Natural killer cell (primary cell): ENCODE data around the gene SMARCD2. TPM values are rescaled to one million over a fixed set of nuclear protein-coding genes. Genes with fewer than 3 reads are reported as not detected.

Experiments
- ATAC-seq, 3 donors: fragments of 150-1000 bp in 2 of 3; fragments of 200-7000 bp in 1 of 3; cut with Tn5 transposase; 1 replicate in 1 of 3; 2 replicates in 2 of 3; pipeline ENCODE4 v1.10.0; 2021; ENCODE audit warnings: mild to moderate bottlenecking in 2 of 3, moderate library complexity in 2 of 3
- DNase-seq, 2 donors: peaks; one replicate each; pipeline versions ENCODE4 v3.0.0 to v3.0.0-alpha.2; 2013 to 2021; ENCODE audit warnings: mixed read lengths in 1 of 2
- H3K27ac ChIP-seq: one replicate; pipeline ENCODE4 v1.5.1; 2013; ENCODE audit warnings: mild to moderate bottlenecking, low read length
- H3K27me3 ChIP-seq: one replicate; pipeline ENCODE4 v1.6.1; 2013; ENCODE audit warnings: low read length; ENCODE audit not compliant: control insufficient read depth, insufficient read depth
- H3K36me3 ChIP-seq: one replicate; pipeline ENCODE4 v1.6.1; 2013; ENCODE audit warnings: low read length; ENCODE audit not compliant: control insufficient read depth, insufficient read depth
- H3K4me1 ChIP-seq: one replicate; pipeline ENCODE4 v1.6.1; 2013; ENCODE audit warnings: low read length; ENCODE audit not compliant: control insufficient read depth, insufficient read depth
- H3K4me3 ChIP-seq: one replicate; pipeline ENCODE4 v1.5.1; 2013; ENCODE audit warnings: low read length
- H3K9me3 ChIP-seq: one replicate; pipeline ENCODE4 v1.6.1; 2013; ENCODE audit warnings: low read length; ENCODE audit not compliant: control insufficient read depth, insufficient read depth
- H3K27ac Mint-ChIP-seq, 2 donors: one replicate each; pipeline ENCODE4 v1.8.0; 2022; ENCODE audit warnings: mild to moderate bottlenecking in 2 of 2, mixed read lengths in 2 of 2, moderate library complexity in 1 of 2
- H3K27me3 Mint-ChIP-seq, 2 donors: one replicate each; pipeline ENCODE4 v1.8.0; 2022; ENCODE audit warnings: low read depth in 2 of 2, mixed read lengths in 2 of 2
- H3K36me3 Mint-ChIP-seq: one replicate; pipeline ENCODE4 v1.8.0; 2022; ENCODE audit warnings: mixed read lengths
- H3K4me1 Mint-ChIP-seq, 2 donors: one replicate each; pipeline ENCODE4 v1.8.0; 2022; ENCODE audit warnings: mixed read lengths in 2 of 2
- H3K4me3 Mint-ChIP-seq: one replicate; pipeline ENCODE4 v1.8.0; 2022; ENCODE audit warnings: mild to moderate bottlenecking, moderate library complexity, mixed read lengths
- H3K9me3 Mint-ChIP-seq, 2 donors: one replicate each; pipeline ENCODE4 v1.8.0; 2022; ENCODE audit warnings: mixed read lengths in 2 of 2
- CTCF ChIP-seq: fragments of 200-600 bp; IDR thresholded peaks from one replicate; pipeline ENCODE4 v1.8.0; 2022; ENCODE audit warnings: antibody characterized with exemption
- WGBS: methylation state at CpG from one replicate; pipeline ENCODE4 v1.1.7; 2013; ENCODE audit warnings: missing lambda C conversion rate; ENCODE audit not compliant: insufficient coverage; 5-methylcytosine and 5-hydroxymethylcytosine counted together
- intact Hi-C: fragments of 100-400 bp; cut with micrococcal nuclease; formaldehyde crosslinking; loops from one replicate; pipeline ENCODE4 v1.14.2; 2022
- total RNA-seq, 4 donors: library from RNA; stranded (reverse); fragments of 120-200 nt in 1 of 4; gene quantifications; one replicate each; pipeline versions ENCODE4 v1.2.3 to v1.2.4, GENCODE V29; 2013 to 2022

SMARCD2 gene
- total RNA-seq, 3 donors from 2014 or later (not counting 1 experiment from before 2014, with no cell fraction given): 131 to 162 (median 139) TPM

DNA sequence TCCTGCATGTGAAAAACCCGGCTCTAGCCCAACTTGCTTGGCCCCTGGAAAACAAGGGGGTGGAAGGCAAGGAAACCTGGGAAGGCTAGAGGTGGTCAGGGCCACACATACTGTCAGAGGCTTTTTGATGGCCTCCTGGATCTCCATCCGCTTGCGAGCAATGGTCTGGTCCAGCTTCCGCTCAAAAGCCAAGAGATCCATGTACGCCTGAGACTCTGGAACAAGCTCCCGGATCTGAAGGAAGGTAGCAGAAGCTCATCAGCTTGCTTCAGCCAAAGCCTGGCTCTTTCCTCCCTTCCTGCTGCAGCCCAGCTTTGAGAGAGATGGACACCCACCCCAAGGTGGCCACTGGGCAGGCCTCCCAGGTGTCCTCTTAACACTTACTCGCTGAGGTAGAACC, 5.7 kb downstream of the SMARCD2 start:
- no peak overlapping the region for H3K4me3 Mint-ChIP-seq
- ATAC-seq: no peak
- TF ChIP-seq CTCF: no peak
- Histone ChIP-seq H3K4me3 (no peak overlapping the region), H3K36me3 (peaks cover 48% of the 10 kb centered on the region), H3K4me1 (peaks cover 51% of the 10 kb centered on the region), H3K27ac (no peak overlapping the region), H3K27me3 (no peaks in the 10 kb centered on the region), H3K9me3 (no peaks in the 10 kb centered on the region)
- WGBS: 96% methylated on average over 7 of the region's 7 CpGs
- intact Hi-C loops: no loop called here
- H3K9me3 Mint-ChIP-seq: no peaks in the 10 kb centered on the region
- no peak overlapping the region for H3K27ac Mint-ChIP-seq
- H3K27me3 Mint-ChIP-seq: no peaks in the 10 kb centered on the region
- no peaks in the 10 kb centered on the region for H3K36me3 Mint-ChIP-seq
- H3K4me1 Mint-ChIP-seq: peaks cover 27 to 43% of the 10 kb centered on the region in 2 donors
- no peak for DNase-seq

- no peaks in the 10 kb centered on the region for H3K36me3 Mint-ChIP-seq
- peaks cover 45% of the 10 kb centered on the region for H3K4me1 ChIP-seq
- 91% methylated on average over 9 of the region's 9 CpGs for WGBS
Observed at GRCh38 chr17:63835167-63835720, 7.2 kb downstream of the SMARCD2 start.

DNA sequence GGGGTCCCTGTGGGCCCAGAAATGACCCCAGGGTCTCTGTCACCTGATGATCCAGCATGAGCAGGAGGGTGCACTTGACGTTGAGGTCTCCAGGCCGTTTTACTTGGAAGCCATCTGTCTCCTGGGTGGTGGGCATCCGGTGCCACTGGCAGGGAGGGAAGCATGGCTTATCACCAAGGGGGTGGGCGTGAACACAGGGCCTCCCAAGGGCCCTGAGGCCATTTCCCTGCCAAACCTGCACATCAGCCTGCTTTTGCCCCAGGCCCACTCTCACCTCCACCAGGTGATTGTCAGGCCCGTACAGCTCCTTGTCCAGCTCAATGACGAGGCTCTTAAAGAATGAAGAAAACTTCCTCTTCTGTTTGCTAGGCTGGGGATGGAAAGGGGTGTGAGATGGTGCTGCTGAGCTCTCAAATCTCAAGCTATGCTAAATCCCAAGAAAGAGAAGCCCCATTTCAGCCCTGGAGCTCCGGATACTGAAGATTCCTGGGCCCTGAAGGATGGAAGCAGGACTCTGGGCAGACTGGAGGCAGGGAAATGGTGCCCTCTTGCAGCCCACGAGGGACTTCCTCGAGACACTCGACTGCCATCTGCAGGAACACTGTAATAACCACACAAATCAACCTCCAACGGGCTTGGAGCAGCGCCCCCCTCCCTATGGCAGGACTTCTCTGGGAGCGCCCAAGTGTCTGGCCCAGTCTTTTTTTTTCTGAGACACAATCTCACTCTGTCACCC, 7.9 kb downstream of the SMARCD2 start:
- intact Hi-C loops: no loop called here
- H3K36me3 Mint-ChIP-seq: peaks cover 4% of the 10 kb centered on the region

More at GRCh38 chr17:63835167-63835720, 7.2 kb downstream of the SMARCD2 start:
- no peak for ATAC-seq
- intact Hi-C loops: no loop called here
- no peak overlapping the region for H3K4me3 ChIP-seq
- H3K36me3 ChIP-seq: peaks cover 64% of the 10 kb centered on the region
- H3K9me3 Mint-ChIP-seq: no peaks in the 10 kb centered on the region
- H3K4me1 Mint-ChIP-seq: peaks cover 11 to 27% of the 10 kb centered on the region in 2 donors
- H3K27me3 ChIP-seq: no peaks in the 10 kb centered on the region
- no peak for DNase-seq
- no peak overlapping the region for H3K27ac Mint-ChIP-seq
- H3K4me3 Mint-ChIP-seq: no peak overlapping the region
- TF ChIP-seq CTCF: no peak
- no peak overlapping the region for H3K27ac ChIP-seq
- no peaks in the 10 kb centered on the region for H3K27me3 Mint-ChIP-seq
- H3K9me3 ChIP-seq: no peaks in the 10 kb centered on the region

More for the DNA sequence above, 7.9 kb downstream of the SMARCD2 start:
- peak; percentile 43 for TF ChIP-seq CTCF
- Histone ChIP-seq H3K9me3 (no peaks in the 10 kb centered on the region), H3K4me1 (peaks cover 40% of the 10 kb centered on the region), H3K36me3 (peaks cover 70% of the 10 kb centered on the region), H3K27me3 (no peaks in the 10 kb centered on the region), H3K4me3 (no peak overlapping the region), H3K27ac (no peak overlapping the region)
- WGBS: 36% methylated on average over 13 of the region's 13 CpGs
- H3K4me3 Mint-ChIP-seq: no peak overlapping the region
- H3K27ac Mint-ChIP-seq: peak overlapping the region in 1 of 2 donors; percentile 68
- H3K27me3 Mint-ChIP-seq: no peaks in the 10 kb centered on the region
- H3K4me1 Mint-ChIP-seq: peaks cover 10 to 31% of the 10 kb centered on the region in 2 donors
- DNase-seq: peak in 1 of 2 donors; percentile 81
- no peaks in the 10 kb centered on the region for H3K9me3 Mint-ChIP-seq
- ATAC-seq: peak; percentile 80 to 94 (median 84)
